HFFc6 (cell line): Measurements from ENCODE around the gene CUX1. TPM values are rescaled to one million over a fixed set of nuclear protein-coding genes. Genes with fewer than 3 reads are reported as not detected.

Experiments
- DNase-seq: peaks from one replicate; pipeline ENCODE4 v3.0.0-alpha.2; 2018
- H3K27ac Mint-ChIP-seq: 2 replicates; pipeline ENCODE4 v1.8.0; 2020; ENCODE audit warnings: mild to moderate bottlenecking, mixed read lengths
- H3K27me3 Mint-ChIP-seq: 2 replicates; pipeline ENCODE4 v1.8.0; 2021; ENCODE audit warnings: mild to moderate bottlenecking, moderate library complexity, mixed read lengths; ENCODE audit not compliant: insufficient read depth
- H3K36me3 Mint-ChIP-seq: 2 replicates; pipeline ENCODE4 v1.8.0; 2021; ENCODE audit warnings: low read depth, mixed read lengths
- H3K4me1 Mint-ChIP-seq: 2 replicates; pipeline ENCODE4 v1.8.0; 2020; ENCODE audit warnings: low read depth, mixed read lengths
- H3K4me3 Mint-ChIP-seq: 2 replicates; pipeline ENCODE4 v1.8.0; 2020; ENCODE audit warnings: mild to moderate bottlenecking, moderate library complexity, mixed read lengths
- H3K9me3 Mint-ChIP-seq: 2 replicates; pipeline ENCODE4 v1.8.0; 2020; ENCODE audit warnings: mild to moderate bottlenecking, mixed read lengths
- total RNA-seq, 6 experiments: library from RNA; stranded (reverse); fragmentation: NEBNext Ultra II Directional; extraction: Animal tissue kit (Norgen Biotek cat#: 25700); gene quantifications; 2 replicates in 1 of 6; 3 replicates in 5 of 6; pipeline ENCODE4 v1.2.3, GENCODE V29; 2021
- TF ChIP-seq, protein P1 (sequence below): fragments of 200-600 bp; sonication (generic); IDR thresholded peaks from 2 replicates; pipeline ENCODE4 v1.5.0; 2021; ENCODE audit warnings: antibody characterized with exemption, mild to moderate bottlenecking

Gene CUX1
- total RNA-seq, 6 experiments from 2014 or later, result 46.9 to 64.2 (median 51.6) TPM

DNA sequence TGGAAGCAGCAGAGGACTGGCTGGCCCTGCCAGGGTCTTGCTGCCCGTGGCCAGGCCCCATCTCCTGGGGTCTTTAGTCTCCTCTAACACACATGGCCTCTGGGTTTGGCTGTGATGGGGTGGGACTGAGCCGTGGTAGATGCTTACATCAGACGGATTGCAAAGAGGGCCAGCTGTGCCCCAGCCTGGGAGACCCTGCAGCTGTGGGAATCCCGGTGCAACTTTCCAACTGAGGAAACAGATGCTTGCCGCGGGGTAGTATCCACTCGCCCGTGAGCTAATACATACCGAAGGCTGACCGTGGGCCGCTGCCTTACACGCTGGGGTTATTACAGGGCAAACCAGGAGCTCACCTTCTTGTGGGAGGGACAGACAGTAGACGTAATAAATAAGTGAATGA lies 445.1 kb downstream of the CUX1 start:
- no peak for DNase-seq
- H3K4me1 Mint-ChIP-seq, result peaks cover 7% of the 10 kb centered on the region; the same call in 1 of the 2 replicates
- no peaks in the 10 kb centered on the region for H3K9me3 Mint-ChIP-seq
- peaks cover 12% of the 10 kb centered on the region for H3K27me3 Mint-ChIP-seq
- no peaks in the 10 kb centered on the region for H3K36me3 Mint-ChIP-seq
- H3K4me3 Mint-ChIP-seq, result no peak overlapping the region
- no peak overlapping the region for H3K27ac Mint-ChIP-seq
- TF ChIP-seq, protein P1, sequence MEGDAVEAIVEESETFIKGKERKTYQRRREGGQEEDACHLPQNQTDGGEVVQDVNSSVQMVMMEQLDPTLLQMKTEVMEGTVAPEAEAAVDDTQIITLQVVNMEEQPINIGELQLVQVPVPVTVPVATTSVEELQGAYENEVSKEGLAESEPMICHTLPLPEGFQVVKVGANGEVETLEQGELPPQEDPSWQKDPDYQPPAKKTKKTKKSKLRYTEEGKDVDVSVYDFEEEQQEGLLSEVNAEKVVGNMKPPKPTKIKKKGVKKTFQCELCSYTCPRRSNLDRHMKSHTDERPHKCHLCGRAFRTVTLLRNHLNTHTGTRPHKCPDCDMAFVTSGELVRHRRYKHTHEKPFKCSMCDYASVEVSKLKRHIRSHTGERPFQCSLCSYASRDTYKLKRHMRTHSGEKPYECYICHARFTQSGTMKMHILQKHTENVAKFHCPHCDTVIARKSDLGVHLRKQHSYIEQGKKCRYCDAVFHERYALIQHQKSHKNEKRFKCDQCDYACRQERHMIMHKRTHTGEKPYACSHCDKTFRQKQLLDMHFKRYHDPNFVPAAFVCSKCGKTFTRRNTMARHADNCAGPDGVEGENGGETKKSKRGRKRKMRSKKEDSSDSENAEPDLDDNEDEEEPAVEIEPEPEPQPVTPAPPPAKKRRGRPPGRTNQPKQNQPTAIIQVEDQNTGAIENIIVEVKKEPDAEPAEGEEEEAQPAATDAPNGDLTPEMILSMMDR, result no peak

DNA sequence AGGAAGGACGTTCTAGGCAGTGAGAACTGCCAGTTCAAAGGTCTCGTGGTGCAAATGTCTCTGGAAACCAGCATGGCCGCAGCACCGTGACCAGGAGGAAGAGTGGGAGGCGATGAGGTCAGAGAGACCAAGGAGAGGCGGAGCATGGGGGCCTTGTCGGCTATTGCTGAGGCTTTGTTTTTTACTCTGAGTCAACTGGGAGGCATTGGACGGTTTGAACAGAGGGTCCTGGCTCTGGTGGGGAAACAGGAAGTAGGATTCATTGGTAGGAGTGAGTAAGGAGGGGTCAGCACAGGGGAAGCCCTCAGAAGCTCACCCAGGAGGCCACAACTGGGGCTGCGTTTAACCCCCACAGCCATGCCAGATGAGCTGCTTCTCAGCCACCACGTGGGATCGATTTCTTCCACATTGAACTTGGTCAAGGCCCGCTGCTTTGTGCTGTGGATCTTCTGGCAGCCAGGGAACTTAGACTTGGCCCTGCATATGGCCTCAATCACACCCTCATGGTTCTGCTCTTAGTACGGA lies 447.0 kb downstream of the CUX1 start:
- TF ChIP-seq, protein P1, result no peak
- H3K27me3 Mint-ChIP-seq, result peaks cover 8% of the 10 kb centered on the region
- H3K4me3 Mint-ChIP-seq, result no peak overlapping the region
- no peaks in the 10 kb centered on the region for H3K9me3 Mint-ChIP-seq
- H3K4me1 Mint-ChIP-seq, result peaks cover 7% of the 10 kb centered on the region; the same call in 1 of the 2 replicates
- H3K27ac Mint-ChIP-seq, result no peak overlapping the region
- no peak for DNase-seq
- H3K36me3 Mint-ChIP-seq, result no peaks in the 10 kb centered on the region

DNA sequence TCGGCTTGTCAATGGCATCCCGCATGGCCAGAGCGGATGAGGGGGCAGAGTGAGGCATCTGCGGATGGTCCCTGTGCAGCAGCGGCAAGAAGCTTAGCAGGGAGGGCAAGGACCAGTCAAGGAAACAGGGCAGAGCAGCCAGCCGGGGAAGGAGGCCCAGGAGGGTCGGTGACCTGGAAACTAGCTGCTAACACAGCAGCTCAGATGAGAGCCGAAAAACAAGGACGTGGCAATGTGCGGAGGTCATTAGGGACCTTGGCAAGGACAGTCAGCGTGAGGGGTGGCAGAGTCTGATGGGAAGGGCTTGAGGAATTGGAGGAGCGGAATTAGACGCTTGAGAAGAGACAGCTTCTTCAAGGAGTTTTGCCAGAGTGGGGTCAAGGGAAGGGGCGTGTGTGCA lies 449.1 kb downstream of the CUX1 start:
- Mint-ChIP-seq H3K4me1 (peaks cover 7% of the 10 kb centered on the region; the same call in 1 of the 2 replicates), H3K4me3 (no peak overlapping the region), H3K9me3 (no peaks in the 10 kb centered on the region), H3K27me3 (peaks cover 8% of the 10 kb centered on the region), H3K36me3 (no peaks in the 10 kb centered on the region), H3K27ac (no peak overlapping the region)
- no peak for DNase-seq
- TF ChIP-seq, protein P1, result no peak

DNA sequence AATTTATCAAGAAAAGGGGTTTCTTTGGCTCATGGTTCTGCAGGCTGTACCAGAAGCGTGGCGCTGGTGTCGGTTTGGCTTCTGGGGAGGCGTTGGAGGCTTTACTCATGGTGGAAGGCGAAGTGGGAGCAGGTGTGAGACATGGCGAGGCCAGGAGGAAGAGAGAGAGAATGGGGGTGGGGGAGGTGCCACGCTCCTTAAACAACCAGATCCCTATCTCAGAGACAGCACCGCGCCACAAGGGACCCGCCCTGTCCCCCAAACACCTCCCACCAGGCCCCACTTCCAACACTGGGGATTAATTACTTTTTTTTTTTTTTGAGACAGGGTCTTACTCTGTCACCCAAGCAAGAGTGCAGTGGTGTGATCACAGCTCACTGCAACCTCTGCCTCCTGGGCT lies 451.2 kb downstream of the CUX1 start:
- no peak for DNase-seq
- Mint-ChIP-seq H3K4me3 (no peak overlapping the region), H3K27me3 (peaks cover 8% of the 10 kb centered on the region), H3K36me3 (no peaks in the 10 kb centered on the region), H3K27ac (no peak overlapping the region), H3K9me3 (no peaks in the 10 kb centered on the region), H3K4me1 (peaks cover 19% of the 10 kb centered on the region)
- TF ChIP-seq, protein P1, result no peak

DNA sequence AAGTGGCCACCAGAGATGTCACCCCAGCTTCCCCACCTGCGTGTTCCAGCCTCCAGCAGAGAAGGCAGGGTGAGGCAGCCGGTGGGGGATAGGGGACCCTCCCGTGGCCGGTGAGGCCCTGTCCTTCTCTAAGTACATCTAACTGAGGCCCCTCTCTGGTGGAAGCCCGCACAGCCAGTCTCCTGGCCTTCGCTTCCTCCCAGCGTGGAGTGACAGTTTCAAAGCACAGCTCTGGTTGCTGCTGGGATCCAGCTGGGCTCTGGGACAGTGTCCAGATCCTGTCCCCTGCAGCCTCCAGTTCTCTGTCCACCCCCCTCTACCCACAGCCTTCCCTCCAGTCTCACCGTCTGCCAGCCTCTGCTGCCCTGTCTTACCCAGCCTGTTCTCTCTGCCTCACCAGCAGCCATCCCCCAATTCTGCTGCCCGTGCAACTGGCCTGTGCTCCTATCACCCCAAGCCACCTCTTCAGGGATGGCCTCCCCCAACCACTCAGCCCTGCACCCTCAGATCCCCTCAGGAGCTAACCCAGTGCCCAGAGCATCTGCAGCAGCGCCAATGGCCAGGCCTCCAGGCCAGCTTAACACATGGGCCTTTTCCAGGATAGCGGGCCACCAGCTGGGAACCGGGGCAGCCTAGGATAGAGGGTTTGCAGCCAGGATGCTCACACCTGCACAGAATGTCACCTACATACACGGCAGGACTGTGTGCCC lies 452.9 kb downstream of the CUX1 start:
- H3K4me1 Mint-ChIP-seq, result peaks cover 19% of the 10 kb centered on the region
- H3K27ac Mint-ChIP-seq, result no peak overlapping the region
- no peaks in the 10 kb centered on the region for H3K9me3 Mint-ChIP-seq
- TF ChIP-seq, protein P1, result no peak
- no peak for DNase-seq
- no peak overlapping the region for H3K4me3 Mint-ChIP-seq
- no peaks in the 10 kb centered on the region for H3K36me3 Mint-ChIP-seq
- peaks cover 8% of the 10 kb centered on the region for H3K27me3 Mint-ChIP-seq
